HCT116 (cell line): ENCODE measurements around the gene PIP4K2B. TPM values are rescaled to one million over a fixed set of nuclear protein-coding genes. Genes with fewer than 3 reads are reported as not detected.
"Not testable (repeated sequence)": the region's sequence is repeated elsewhere in the genome, so short reads cannot be mapped to it uniquely, and the experiment has no call there.

Experiments used
- ATAC-seq: fragments of 200-7000 bp; cut with Tn5 transposase; 2 replicates; pipeline ENCODE4 v1.9.1; 2020; ENCODE audit warnings: mild to moderate bottlenecking, moderate library complexity
- BruUV-seq: library from RNA; stranded (reverse); fragments of 400-500 nt; replicated peaks from 2 replicates; lab custom pipeline; 2021; lab: Mats Ljungman, UMichigan
- CTCF ChIA-PET: fragments of 300-600 bp; sonication (Branson Sonifier 250); formaldehyde crosslinking; loops from one replicate; lab custom pipeline; 2021; ENCODE audit warnings: antibody characterized with exemption; lab: Charles Lee
- POLR2A ChIA-PET: fragments of 300-600, 350-600 bp; sonication (Branson Sonifier 250); formaldehyde crosslinking; loops from one replicate; lab custom pipeline; 2021; ENCODE audit warnings: antibody characterized with exemption; lab: Charles Lee
- RAD21 ChIA-PET, 2 experiments: fragments of 300-600 bp; sonication (Branson Sonifier 250); formaldehyde crosslinking; loops; one replicate each; lab custom pipeline; 2023; ENCODE audit warnings: low total read pairs in 2 of 2; ENCODE audit not compliant: uncharacterized antibody in 2 of 2, unreplicated experiment in 2 of 2, low non-redundant PET in 1 of 2; lab: Charles Lee
- DNase-seq: peaks from one replicate; pipeline ENCODE4 v3.0.0-alpha.2; 2010; ENCODE audit warnings: low read depth, low spot score
- H2AFZ ChIP-seq: fragments of 200-600 bp; shearing (Covaris generic), sonication (generic); 2 replicates; pipeline ENCODE4 v1.6.1; 2017; ENCODE audit warnings: low read depth, mixed run types, mixed read lengths, antibody characterized with exemption, low read length; ENCODE audit not compliant: poor library complexity, severe bottlenecking
- H3K27ac ChIP-seq: 2 replicates; pipeline ENCODE4 v1.5.1; 2012; ENCODE audit warnings: low read depth, low read length
- H3K27me3 ChIP-seq: fragments of 200-600 bp; sonication (generic); 2 replicates; pipeline ENCODE4 v1.6.1; 2016; ENCODE audit warnings: mixed run types, low read length, mixed read lengths; ENCODE audit not compliant: insufficient read depth
- H3K36me3 ChIP-seq, 2 experiments: fragments of 200-500 bp in 1 of 2; fragments of 200-600 bp in 1 of 2; sonication (Bioruptor generic) in 1 of 2; sonication (generic) in 1 of 2; 2 replicates each; pipeline versions ENCODE4 v1.5.1 to v1.6.1; 2014 to 2016; ENCODE audit warnings: low read length in 2 of 2, inconsistent platforms in 1 of 2, mixed read lengths in 1 of 2, mixed run types in 1 of 2; ENCODE audit not compliant: insufficient read depth in 2 of 2, control insufficient read depth in 1 of 2
- H3K4me1 ChIP-seq, 2 experiments: fragments of 200-600 bp in 1 of 2; sonication (generic) in 1 of 2; 2 replicates each; pipeline versions ENCODE4 v1.5.1 to v1.6.1; 2012 to 2017; ENCODE audit warnings: low read length in 2 of 2, inconsistent platforms in 1 of 2, mild to moderate bottlenecking in 1 of 2, mixed read lengths in 1 of 2, mixed run types in 1 of 2, moderate library complexity in 1 of 2; ENCODE audit not compliant: insufficient read depth in 2 of 2, control insufficient read depth in 1 of 2
- H3K4me2 ChIP-seq: fragments of 200-600 bp; sonication (generic); 2 replicates; pipeline ENCODE4 v1.6.1; 2017; ENCODE audit warnings: mixed run types, low read length, mixed read lengths
- H3K4me3 ChIP-seq, 2 experiments: fragments of 200-600 bp in 1 of 2; sonication (generic) in 1 of 2; replicated peaks in 1 of 2; 2 replicates each; pipeline ENCODE4 v1.5.1; 2011 to 2016; ENCODE audit warnings: low read length in 2 of 2, control low read depth in 1 of 2, low read depth in 1 of 2, mild to moderate bottlenecking in 1 of 2, mixed read lengths in 1 of 2, mixed run types in 1 of 2
- H3K79me2 ChIP-seq: fragments of 200-600 bp; sonication (generic); 2 replicates; pipeline ENCODE4 v1.6.1; 2017; ENCODE audit warnings: mild to moderate bottlenecking, mixed run types, low read length, moderate library complexity, mixed read lengths; ENCODE audit not compliant: insufficient read depth
- H3K9ac ChIP-seq: fragments of 200-600 bp; sonication (generic); 2 replicates; pipeline ENCODE4 v1.6.1; 2016; ENCODE audit warnings: low read length, mixed read lengths
- H3K9me2 ChIP-seq: fragments of 200-600 bp; sonication (generic), shearing (Covaris generic); 2 replicates; pipeline ENCODE4 v1.6.1; 2017; ENCODE audit warnings: mixed run types, mild to moderate bottlenecking, moderate library complexity; ENCODE audit not compliant: insufficient read depth
- H3K9me3 ChIP-seq, 2 experiments: fragments of 200-500 bp in 1 of 2; fragments of 200-600 bp in 1 of 2; sonication (Bioruptor generic) in 1 of 2; sonication (generic) in 1 of 2; 2 replicates each; pipeline ENCODE4 v1.6.1; 2014 to 2017; ENCODE audit warnings: low read length in 2 of 2, mixed read lengths in 2 of 2, inconsistent platforms in 1 of 2, low read depth in 1 of 2, mild to moderate bottlenecking in 1 of 2, mixed run types in 1 of 2, moderate library complexity in 1 of 2; ENCODE audit not compliant: control insufficient read depth in 1 of 2, insufficient read depth in 1 of 2
- H4K20me1 ChIP-seq: fragments of 200-600 bp; sonication (generic), shearing (Covaris generic); 2 replicates; pipeline ENCODE4 v1.6.1; 2017; ENCODE audit warnings: mixed run types, mild to moderate bottlenecking, moderate library complexity; ENCODE audit not compliant: insufficient read depth
- CBX3 ChIP-seq: IDR thresholded peaks from 2 replicates; pipeline ENCODE4 v1.6.1; 2012; ENCODE audit warnings: low read depth
- CEBPB ChIP-seq: IDR thresholded peaks from 2 replicates; pipeline ENCODE4 v1.6.1; 2012; ENCODE audit warnings: low read depth
- EZH2 ChIP-seq: fragments of 200-600 bp; sonication (generic); IDR thresholded peaks from 2 replicates; pipeline ENCODE4 v1.6.1; 2017; ENCODE audit warnings: antibody characterized with exemption, mixed run types
- EZH2phosphoT487 ChIP-seq: fragments of 200-600 bp; IDR thresholded peaks from 2 replicates; pipeline ENCODE4 v1.6.1; 2018; ENCODE audit warnings: antibody characterized with exemption, borderline replicate concordance
- JUND ChIP-seq: IDR thresholded peaks from 2 replicates; pipeline ENCODE4 v1.6.1; 2012
- RAD21 ChIP-seq: IDR thresholded peaks from 2 replicates; pipeline ENCODE4 v1.6.1; 2012; ENCODE audit warnings: low read depth, mild to moderate bottlenecking
- TCF7L2 ChIP-seq: IDR thresholded peaks from 2 replicates; pipeline ENCODE4 v1.7.0; 2011; ENCODE audit warnings: borderline replicate concordance, inconsistent platforms; ENCODE audit not compliant: insufficient read depth, insufficient read length; ENCODE audit errors: extremely low read depth
- ZFX ChIP-seq: fragments of 450-650 bp; IDR thresholded peaks from 2 replicates; pipeline ENCODE4 v1.6.1; 2017
- ZNF274 ChIP-seq: fragments of 200-500 bp; sonication (Bioruptor generic); IDR thresholded peaks from 2 replicates; pipeline ENCODE4 v1.6.1; 2014; ENCODE audit warnings: mild to moderate bottlenecking, low read depth, low read length, inconsistent platforms
- intact Hi-C: fragments of 100-400 bp; cut with micrococcal nuclease; formaldehyde crosslinking; loops from 2 replicates; pipeline ENCODE4 v1.10.0; 2022
- total RNA-seq: library from RNA; stranded (reverse); gene quantifications from one replicate; pipeline ENCODE4 v1.2.1, GENCODE V29; 2021; ENCODE audit not compliant: unreplicated experiment
- TF ChIP-seq, protein P1 (sequence below), 3 experiments: fragments of 200-600 bp in 1 of 3; sonication (generic) in 1 of 3; IDR thresholded peaks in 2 of 3; conservative IDR thresholded peaks in 1 of 3; 2 replicates each; pipeline ENCODE4 v1.5.1; 2012 to 2017; ENCODE audit warnings: low read depth in 2 of 3, low read length in 2 of 3, antibody characterized with exemption in 1 of 3, borderline replicate concordance in 1 of 3, control low read depth in 1 of 3, mild to moderate bottlenecking in 1 of 3, mixed read lengths in 1 of 3, mixed run types in 1 of 3, moderate library complexity in 1 of 3; ENCODE audit not compliant: insufficient read depth in 1 of 3
- TF ChIP-seq, protein P2 (sequence below): IDR thresholded peaks from 2 replicates; pipeline ENCODE4 v1.6.1; 2012; ENCODE audit warnings: low read depth
- TF ChIP-seq, protein P3 (sequence below): IDR thresholded peaks from 2 replicates; pipeline ENCODE4 v1.6.1; 2011; ENCODE audit warnings: mild to moderate bottlenecking, low read length, moderate library complexity; ENCODE audit not compliant: insufficient replicate concordance; ENCODE audit errors: extremely low read depth

The PIP4K2B gene
- total RNA-seq, 1 experiment from 2014 or later: 40.3 TPM

DNA sequence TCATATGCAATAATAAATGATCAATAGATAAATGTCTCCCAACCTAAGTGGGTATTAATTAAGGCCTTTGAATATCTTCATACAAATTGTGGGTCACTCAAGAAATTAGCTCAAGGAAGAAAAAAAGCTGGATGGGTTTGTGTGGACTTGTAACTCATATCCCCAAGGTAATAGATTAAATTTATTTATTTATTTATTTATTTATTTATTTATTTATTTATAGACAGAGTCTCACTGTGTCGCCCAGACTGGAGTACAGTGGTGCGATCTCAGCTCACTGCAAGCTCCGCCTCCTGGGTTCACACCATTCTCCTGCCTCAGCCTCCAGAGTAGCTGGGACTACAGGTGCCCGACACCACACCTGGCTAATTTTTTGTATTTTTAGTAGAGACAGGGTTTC lies 11.4 kb downstream of the PIP4K2B start:
- ATAC-seq, H3K9me3 ChIP-seq, H3K27ac ChIP-seq, H3K4me2 ChIP-seq, RAD21 ChIA-PET, CTCF ChIA-PET, H3K4me1 ChIP-seq, H4K20me1 ChIP-seq, POLR2A ChIA-PET, H3K4me3 ChIP-seq, H3K9ac ChIP-seq, DNase-seq, H2AFZ ChIP-seq, H3K9me2 ChIP-seq, BruUV-seq, intact Hi-C loops, H3K27me3 ChIP-seq: not testable (repeated sequence)
- Histone ChIP-seq H3K36me3 (peaks cover 11 to 22% of the 10 kb centered on the region in 2 experiments; a peak in 3 of 4 replicates), H3K79me2 (peaks cover 16% of the 10 kb centered on the region)

DNA sequence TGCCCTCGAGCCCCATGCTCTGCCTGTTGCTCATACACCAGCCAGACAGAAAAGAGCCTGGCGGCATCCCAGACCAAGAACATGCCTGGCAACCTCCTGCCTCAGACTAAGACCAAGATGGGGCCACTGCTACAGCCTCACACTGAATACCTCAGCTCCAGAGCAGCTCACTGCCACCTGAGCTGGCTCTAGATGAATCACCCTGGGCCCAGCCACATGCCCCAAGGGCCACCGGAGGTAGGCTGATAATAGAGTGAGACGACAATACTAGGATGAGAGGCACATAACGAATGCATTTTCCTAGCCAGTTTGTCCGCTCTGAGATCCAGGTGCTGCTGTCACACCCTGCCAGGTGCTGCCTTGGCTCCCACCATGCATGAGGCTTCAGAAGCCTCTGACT lies 13.0 kb downstream of the PIP4K2B start:
- RAD21 ChIA-PET: no interaction called here
- H3K27ac ChIP-seq: no peak overlapping the region
- H3K4me2 ChIP-seq: no peak overlapping the region
- no TSS peak for BruUV-seq
- no peaks in the 10 kb centered on the region for H3K9me3 ChIP-seq
- no peak for DNase-seq
- no peaks in the 10 kb centered on the region for H3K27me3 ChIP-seq
- no peaks in the 10 kb centered on the region for H3K4me1 ChIP-seq
- TF ChIP-seq EZH2phosphoT487: no peak
- TF ChIP-seq, protein P1, sequence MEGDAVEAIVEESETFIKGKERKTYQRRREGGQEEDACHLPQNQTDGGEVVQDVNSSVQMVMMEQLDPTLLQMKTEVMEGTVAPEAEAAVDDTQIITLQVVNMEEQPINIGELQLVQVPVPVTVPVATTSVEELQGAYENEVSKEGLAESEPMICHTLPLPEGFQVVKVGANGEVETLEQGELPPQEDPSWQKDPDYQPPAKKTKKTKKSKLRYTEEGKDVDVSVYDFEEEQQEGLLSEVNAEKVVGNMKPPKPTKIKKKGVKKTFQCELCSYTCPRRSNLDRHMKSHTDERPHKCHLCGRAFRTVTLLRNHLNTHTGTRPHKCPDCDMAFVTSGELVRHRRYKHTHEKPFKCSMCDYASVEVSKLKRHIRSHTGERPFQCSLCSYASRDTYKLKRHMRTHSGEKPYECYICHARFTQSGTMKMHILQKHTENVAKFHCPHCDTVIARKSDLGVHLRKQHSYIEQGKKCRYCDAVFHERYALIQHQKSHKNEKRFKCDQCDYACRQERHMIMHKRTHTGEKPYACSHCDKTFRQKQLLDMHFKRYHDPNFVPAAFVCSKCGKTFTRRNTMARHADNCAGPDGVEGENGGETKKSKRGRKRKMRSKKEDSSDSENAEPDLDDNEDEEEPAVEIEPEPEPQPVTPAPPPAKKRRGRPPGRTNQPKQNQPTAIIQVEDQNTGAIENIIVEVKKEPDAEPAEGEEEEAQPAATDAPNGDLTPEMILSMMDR (IDR thresholded peaks at IDR 0.05 in 2 of 3, conservative IDR thresholded peaks at IDR 0.05 in 1 of 3; ENCODE audit: borderline replicate concordance in 1 of 3, insufficient read depth in 1 of 3, low read depth in 2 of 3, low read length in 2 of 3): no peak
- no peak for TF ChIP-seq RAD21
- TF ChIP-seq, protein P2, sequence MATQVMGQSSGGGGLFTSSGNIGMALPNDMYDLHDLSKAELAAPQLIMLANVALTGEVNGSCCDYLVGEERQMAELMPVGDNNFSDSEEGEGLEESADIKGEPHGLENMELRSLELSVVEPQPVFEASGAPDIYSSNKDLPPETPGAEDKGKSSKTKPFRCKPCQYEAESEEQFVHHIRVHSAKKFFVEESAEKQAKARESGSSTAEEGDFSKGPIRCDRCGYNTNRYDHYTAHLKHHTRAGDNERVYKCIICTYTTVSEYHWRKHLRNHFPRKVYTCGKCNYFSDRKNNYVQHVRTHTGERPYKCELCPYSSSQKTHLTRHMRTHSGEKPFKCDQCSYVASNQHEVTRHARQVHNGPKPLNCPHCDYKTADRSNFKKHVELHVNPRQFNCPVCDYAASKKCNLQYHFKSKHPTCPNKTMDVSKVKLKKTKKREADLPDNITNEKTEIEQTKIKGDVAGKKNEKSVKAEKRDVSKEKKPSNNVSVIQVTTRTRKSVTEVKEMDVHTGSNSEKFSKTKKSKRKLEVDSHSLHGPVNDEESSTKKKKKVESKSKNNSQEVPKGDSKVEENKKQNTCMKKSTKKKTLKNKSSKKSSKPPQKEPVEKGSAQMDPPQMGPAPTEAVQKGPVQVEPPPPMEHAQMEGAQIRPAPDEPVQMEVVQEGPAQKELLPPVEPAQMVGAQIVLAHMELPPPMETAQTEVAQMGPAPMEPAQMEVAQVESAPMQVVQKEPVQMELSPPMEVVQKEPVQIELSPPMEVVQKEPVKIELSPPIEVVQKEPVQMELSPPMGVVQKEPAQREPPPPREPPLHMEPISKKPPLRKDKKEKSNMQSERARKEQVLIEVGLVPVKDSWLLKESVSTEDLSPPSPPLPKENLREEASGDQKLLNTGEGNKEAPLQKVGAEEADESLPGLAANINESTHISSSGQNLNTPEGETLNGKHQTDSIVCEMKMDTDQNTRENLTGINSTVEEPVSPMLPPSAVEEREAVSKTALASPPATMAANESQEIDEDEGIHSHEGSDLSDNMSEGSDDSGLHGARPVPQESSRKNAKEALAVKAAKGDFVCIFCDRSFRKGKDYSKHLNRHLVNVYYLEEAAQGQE: no peak
- no peak for TF ChIP-seq CEBPB
- TF ChIP-seq, protein P3, sequence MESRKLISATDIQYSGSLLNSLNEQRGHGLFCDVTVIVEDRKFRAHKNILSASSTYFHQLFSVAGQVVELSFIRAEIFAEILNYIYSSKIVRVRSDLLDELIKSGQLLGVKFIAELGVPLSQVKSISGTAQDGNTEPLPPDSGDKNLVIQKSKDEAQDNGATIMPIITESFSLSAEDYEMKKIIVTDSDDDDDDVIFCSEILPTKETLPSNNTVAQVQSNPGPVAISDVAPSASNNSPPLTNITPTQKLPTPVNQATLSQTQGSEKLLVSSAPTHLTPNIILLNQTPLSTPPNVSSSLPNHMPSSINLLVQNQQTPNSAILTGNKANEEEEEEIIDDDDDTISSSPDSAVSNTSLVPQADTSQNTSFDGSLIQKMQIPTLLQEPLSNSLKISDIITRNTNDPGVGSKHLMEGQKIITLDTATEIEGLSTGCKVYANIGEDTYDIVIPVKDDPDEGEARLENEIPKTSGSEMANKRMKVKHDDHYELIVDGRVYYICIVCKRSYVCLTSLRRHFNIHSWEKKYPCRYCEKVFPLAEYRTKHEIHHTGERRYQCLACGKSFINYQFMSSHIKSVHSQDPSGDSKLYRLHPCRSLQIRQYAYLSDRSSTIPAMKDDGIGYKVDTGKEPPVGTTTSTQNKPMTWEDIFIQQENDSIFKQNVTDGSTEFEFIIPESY: no peak
- TF ChIP-seq EZH2: no peak
- TF ChIP-seq TCF7L2: no peak
- TF ChIP-seq ZFX: no peak
- TF ChIP-seq JUND: no peak
- TF ChIP-seq ZNF274: no peak
- no peak for TF ChIP-seq CBX3
- TF ChIP-seq, all 23 proteins: peak for 0
- POLR2A ChIA-PET: interaction anchor here (1.4 kb wide), 1 partner anchor 11 kb away, joined by 3 read pairs; no protein-coding TSS in a partner anchor
- no peaks in the 10 kb centered on the region for H3K9me2 ChIP-seq
- peaks cover 12% of the 10 kb centered on the region for H3K79me2 ChIP-seq
- CTCF ChIA-PET: no interaction called here
- no peaks in the 10 kb centered on the region for H4K20me1 ChIP-seq
- no peak overlapping the region for H3K9ac ChIP-seq
- H3K4me3 ChIP-seq: no peak overlapping the region
- H3K36me3 ChIP-seq: peaks cover 23 to 28% of the 10 kb centered on the region in 2 experiments; a peak in 3 of 4 replicates
- intact Hi-C loops: no loop called here
- ATAC-seq: no peak
- H2AFZ ChIP-seq: no peak overlapping the region
